Activated naive CD4-positive, alpha-beta T cell treated with anti-CD3 and anti-CD28 coated beads, Interleukin-2, amount 50 U/mL, for 24 hours (primary cell): ENCODE measurements around the gene TAF4B.
"Not testable (repeated sequence)": the region's sequence is repeated elsewhere in the genome, so short reads cannot be mapped to it uniquely, and the experiment has no call there.

Experiments used
- H3K27ac Mint-ChIP-seq: one replicate; pipeline ENCODE4 v1.8.0; 2021; ENCODE audit warnings: mild to moderate bottlenecking, mixed read lengths
- H3K27me3 Mint-ChIP-seq: one replicate; pipeline ENCODE4 v1.8.0; 2021; ENCODE audit warnings: mixed read lengths
- H3K36me3 Mint-ChIP-seq: one replicate; pipeline ENCODE4 v1.8.0; 2021; ENCODE audit warnings: mixed read lengths
- H3K4me1 Mint-ChIP-seq: one replicate; pipeline ENCODE4 v1.8.0; 2021; ENCODE audit warnings: mixed read lengths
- H3K4me3 Mint-ChIP-seq: one replicate; pipeline ENCODE4 v1.8.0; 2021; ENCODE audit warnings: mild to moderate bottlenecking, mixed read lengths
- H3K9me3 Mint-ChIP-seq: one replicate; pipeline ENCODE4 v1.8.0; 2021; ENCODE audit warnings: mixed read lengths

TAF4B gene

GRCh38 chr18:26225915-26226228, 373 bp upstream of the TAF4B start:
- H3K36me3 Mint-ChIP-seq: peaks cover 2% of the 10 kb centered on the region
- H3K4me1 Mint-ChIP-seq: peaks cover 41% of the 10 kb centered on the region
- H3K9me3 Mint-ChIP-seq: no peaks in the 10 kb centered on the region
- H3K4me3 Mint-ChIP-seq: peak overlapping the region; percentile 94
- H3K27ac Mint-ChIP-seq: peak overlapping the region; percentile 97
- no peaks in the 10 kb centered on the region for H3K27me3 Mint-ChIP-seq

- peaks cover 3% of the 10 kb centered on the region for H3K36me3 Mint-ChIP-seq
- peak overlapping the region; percentile 95 for H3K27ac Mint-ChIP-seq
- H3K9me3 Mint-ChIP-seq: no peaks in the 10 kb centered on the region
- H3K4me1 Mint-ChIP-seq: peaks cover 45% of the 10 kb centered on the region
- no peaks in the 10 kb centered on the region for H3K27me3 Mint-ChIP-seq
- H3K4me3 Mint-ChIP-seq: peak overlapping the region; percentile 97
These were observed 916 bp downstream of the TAF4B start for GRCh38 chr18:26227051-26227670.

- Mint-ChIP-seq H3K4me1 (peaks cover 56% of the 10 kb centered on the region), H3K9me3 (no peaks in the 10 kb centered on the region), H3K4me3 (peak overlapping the region; percentile 97), H3K36me3 (peaks cover 3% of the 10 kb centered on the region), H3K27me3 (no peaks in the 10 kb centered on the region), H3K27ac (peak overlapping the region; percentile 64)
These were observed 2.5 kb downstream of the TAF4B start for GRCh38 chr18:26228562-26229260.

- peaks cover 3% of the 10 kb centered on the region for H3K36me3 Mint-ChIP-seq
- H3K27ac Mint-ChIP-seq: no peak overlapping the region
- H3K4me3 Mint-ChIP-seq: peak overlapping the region; percentile 30
- H3K9me3 Mint-ChIP-seq: no peaks in the 10 kb centered on the region
- H3K4me1 Mint-ChIP-seq: peaks cover 71% of the 10 kb centered on the region
- H3K27me3 Mint-ChIP-seq: no peaks in the 10 kb centered on the region
These were observed 4.3 kb downstream of the TAF4B start for GRCh38 chr18:26230497-26230896.

- Mint-ChIP-seq H3K36me3 (peaks cover 3% of the 10 kb centered on the region), H3K4me1 (peaks cover 69% of the 10 kb centered on the region), H3K4me3 (no peak overlapping the region), H3K27me3 (no peaks in the 10 kb centered on the region), H3K9me3 (no peaks in the 10 kb centered on the region), H3K27ac (no peak overlapping the region)
These were observed 7.0 kb downstream of the TAF4B start for GRCh38 chr18:26233208-26233607.

GRCh38 chr18:26237363-26237762, 11.1 kb downstream of the TAF4B start:
- peaks cover 51% of the 10 kb centered on the region for H3K4me1 Mint-ChIP-seq
- not testable (repeated sequence) for H3K4me3 Mint-ChIP-seq, H3K27me3 Mint-ChIP-seq, H3K9me3 Mint-ChIP-seq, H3K27ac Mint-ChIP-seq, H3K36me3 Mint-ChIP-seq

GRCh38 chr18:26238718-26239117, 12.5 kb downstream of the TAF4B start:
- H3K9me3 Mint-ChIP-seq, H3K4me3 Mint-ChIP-seq, H3K27me3 Mint-ChIP-seq, H3K27ac Mint-ChIP-seq: not testable (repeated sequence)
- Mint-ChIP-seq H3K36me3 (peaks cover 13% of the 10 kb centered on the region), H3K4me1 (peaks cover 50% of the 10 kb centered on the region)

GRCh38 chr18:26242392-26242791, 16.1 kb downstream of the TAF4B start:
- not testable (repeated sequence) for H3K4me3 Mint-ChIP-seq, H3K27me3 Mint-ChIP-seq, H3K27ac Mint-ChIP-seq, H3K9me3 Mint-ChIP-seq
- Mint-ChIP-seq H3K36me3 (peaks cover 17% of the 10 kb centered on the region), H3K4me1 (peaks cover 22% of the 10 kb centered on the region)

GRCh38 chr18:26245434-26245833, 19.2 kb downstream of the TAF4B start:
- peaks cover 21% of the 10 kb centered on the region for H3K4me1 Mint-ChIP-seq
- not testable (repeated sequence) for H3K27ac Mint-ChIP-seq, H3K4me3 Mint-ChIP-seq, H3K9me3 Mint-ChIP-seq, H3K27me3 Mint-ChIP-seq
- peaks cover 17% of the 10 kb centered on the region for H3K36me3 Mint-ChIP-seq

- Mint-ChIP-seq H3K27me3 (no peaks in the 10 kb centered on the region), H3K36me3 (peaks cover 3% of the 10 kb centered on the region), H3K4me1 (peaks cover 47% of the 10 kb centered on the region), H3K4me3 (no peak overlapping the region), H3K9me3 (no peaks in the 10 kb centered on the region), H3K27ac (no peak overlapping the region)
These were observed 26.2 kb downstream of the TAF4B start for GRCh38 chr18:26252411-26252810.

- H3K4me1 Mint-ChIP-seq: peaks cover 54% of the 10 kb centered on the region
- H3K27ac Mint-ChIP-seq: not testable (repeated sequence)
These were observed 28.6 kb downstream of the TAF4B start for GRCh38 chr18:26254808-26255207.

GRCh38 chr18:26255695-26256622, 29.7 kb downstream of the TAF4B start:
- peaks cover 56% of the 10 kb centered on the region for H3K4me1 Mint-ChIP-seq
- H3K27ac Mint-ChIP-seq: peak overlapping the region; percentile 81
- H3K4me3 Mint-ChIP-seq: no peak overlapping the region

More at GRCh38 chr18:26254808-26255207, 28.6 kb downstream of the TAF4B start:
- not testable (repeated sequence) for H3K36me3 Mint-ChIP-seq, H3K4me3 Mint-ChIP-seq, H3K27me3 Mint-ChIP-seq, H3K9me3 Mint-ChIP-seq

GRCh38 chr18:26258711-26259110, 32.5 kb downstream of the TAF4B start:
- Mint-ChIP-seq H3K27ac (no peak overlapping the region), H3K4me3 (no peak overlapping the region), H3K9me3 (no peaks in the 10 kb centered on the region), H3K36me3 (peaks cover 18% of the 10 kb centered on the region), H3K4me1 (peaks cover 53% of the 10 kb centered on the region), H3K27me3 (no peaks in the 10 kb centered on the region)

More at GRCh38 chr18:26255695-26256622, 29.7 kb downstream of the TAF4B start:
- Mint-ChIP-seq H3K27me3 (no peaks in the 10 kb centered on the region), H3K9me3 (no peaks in the 10 kb centered on the region), H3K36me3 (peaks cover 12% of the 10 kb centered on the region)

- peaks cover 57% of the 10 kb centered on the region for H3K4me1 Mint-ChIP-seq
- not testable (repeated sequence) for H3K4me3 Mint-ChIP-seq, H3K27ac Mint-ChIP-seq, H3K27me3 Mint-ChIP-seq, H3K9me3 Mint-ChIP-seq
- H3K36me3 Mint-ChIP-seq: peaks cover 18% of the 10 kb centered on the region
These were observed 33.2 kb downstream of the TAF4B start for GRCh38 chr18:26259416-26259815.

- Mint-ChIP-seq H3K4me1 (peaks cover 38% of the 10 kb centered on the region), H3K9me3 (no peaks in the 10 kb centered on the region), H3K36me3 (peaks cover 14% of the 10 kb centered on the region), H3K27ac (no peak overlapping the region), H3K4me3 (no peak overlapping the region), H3K27me3 (no peaks in the 10 kb centered on the region)
These were observed 35.9 kb downstream of the TAF4B start for GRCh38 chr18:26262156-26262555.
